K562 (cell line): ENCODE data around the gene POLR1B. TPM values are rescaled to one million over a fixed set of nuclear protein-coding genes. Genes with fewer than 3 reads are reported as not detected.

Experiments
- ATF7 ChIP-seq: fragments of 450-650 bp; IDR thresholded peaks from 2 replicates; pipeline ENCODE4 v1.7.1; 2014; ENCODE audit warnings: mild to moderate bottlenecking, moderate library complexity
- BRD9 ChIP-seq: fragments of 450-650 bp; IDR thresholded peaks from 2 replicates; pipeline ENCODE4 v1.6.1; 2018; ENCODE audit warnings: low read depth; ENCODE audit not compliant: partially characterized antibody
- CXXC5 ChIP-seq: fragments of 250-450 bp; sonication (Bioruptor Pico); IDR thresholded peaks from 2 replicates; pipeline ENCODE4 v1.8.0; 2022; ENCODE audit warnings: inconsistent platforms, mild to moderate bottlenecking, moderate library complexity
- DPF2 ChIP-seq: fragments of 450-650 bp; IDR thresholded peaks from 2 replicates; pipeline ENCODE4 v1.6.1; 2016
- EGR1 ChIP-seq: fragments of 450-650 bp; conservative IDR thresholded peaks from 2 replicates; pipeline ENCODE4 v1.6.1; 2017; ENCODE audit warnings: mild to moderate bottlenecking
- FOXA3 ChIP-seq, 2 experiments: fragments of 450-650 bp in 1 of 2; sonication (generic) in 1 of 2; formaldehyde crosslinking; IDR thresholded peaks in 1 of 2; conservative IDR thresholded peaks in 1 of 2; 2 replicates each; pipeline versions ENCODE4 v1.4.0 to v1.8.0; 2020 to 2022; ENCODE audit warnings: mild to moderate bottlenecking in 2 of 2, missing genetic modification reagents in 1 of 2
- FOXK2 ChIP-seq, 2 experiments: fragments of 450-650 bp; IDR thresholded peaks in 1 of 2; conservative IDR thresholded peaks in 1 of 2; 2 replicates each; pipeline ENCODE4 v1.6.1; 2016; ENCODE audit warnings: low read depth in 2 of 2, mild to moderate bottlenecking in 1 of 2
- HDGF ChIP-seq: fragments of 450-650 bp; IDR thresholded peaks from 2 replicates; pipeline ENCODE4 v1.6.1; 2016
- L3MBTL2 ChIP-seq: fragments of 450-650 bp; IDR thresholded peaks from 2 replicates; pipeline ENCODE4 v1.6.1; 2016; ENCODE audit warnings: mild to moderate bottlenecking, moderate library complexity
- MNT ChIP-seq, 2 experiments: fragments of 450-650 bp; conservative IDR thresholded peaks; 2 replicates each; pipeline ENCODE4 v1.6.1; 2017; ENCODE audit warnings: mild to moderate bottlenecking in 2 of 2, moderate library complexity in 2 of 2
- MTA3 ChIP-seq: fragments of 450-650 bp; formaldehyde crosslinking; IDR thresholded peaks from 2 replicates; pipeline ENCODE4 v1.6.1; 2017; ENCODE audit warnings: mild to moderate bottlenecking, borderline replicate concordance
- NCOR1 ChIP-seq: fragments of 450-650 bp; IDR thresholded peaks from 2 replicates; pipeline ENCODE4 v1.6.1; 2016; ENCODE audit warnings: mild to moderate bottlenecking, moderate library complexity
- NFRKB ChIP-seq: fragments of 450-650 bp; IDR thresholded peaks from 2 replicates; pipeline ENCODE4 v1.6.1; 2016; ENCODE audit warnings: low read depth
- NR2C1 ChIP-seq, 2 experiments: fragments of 450-650 bp; IDR thresholded peaks; 2 replicates each; pipeline ENCODE4 v1.6.1; 2017; ENCODE audit warnings: mild to moderate bottlenecking in 2 of 2, antibody characterized with exemption in 1 of 2, inconsistent platforms in 1 of 2, missing compliant biosample characterization in 1 of 2, missing genetic modification characterization in 1 of 2
- SOX6 ChIP-seq: fragments of 450-650 bp; IDR thresholded peaks from 2 replicates; pipeline ENCODE4 v1.6.1; 2014; ENCODE audit warnings: mild to moderate bottlenecking
- TAF7 ChIP-seq: fragments of 450-650 bp; IDR thresholded peaks from 2 replicates; pipeline ENCODE4 v1.6.1; 2016; ENCODE audit warnings: missing genetic modification characterization, missing compliant biosample characterization
- TAF9B ChIP-seq: fragments of 450-650 bp; IDR thresholded peaks from 2 replicates; pipeline ENCODE4 v1.6.1; 2018; ENCODE audit warnings: mild to moderate bottlenecking; ENCODE audit not compliant: partially characterized antibody
- TRIM24 ChIP-seq, 2 experiments: fragments of 450-650 bp; IDR thresholded peaks; 2 replicates each; pipeline ENCODE4 v1.6.1; 2016
- YY1 ChIP-seq, 3 experiments: IDR thresholded peaks; 2 replicates each; pipeline ENCODE4 v1.6.1; 2011; ENCODE audit warnings: low read length in 2 of 3, mild to moderate bottlenecking in 2 of 3, moderate library complexity in 2 of 3, borderline replicate concordance in 1 of 3, control low read depth in 1 of 3, low read depth in 1 of 3; ENCODE audit not compliant: insufficient read depth in 3 of 3, insufficient replicate concordance in 2 of 3, control insufficient read depth in 1 of 3, insufficient read length in 1 of 3; ENCODE audit errors: extremely low read depth in 1 of 3
- ZEB2 ChIP-seq: fragments of 450-650 bp; IDR thresholded peaks from 2 replicates; pipeline ENCODE4 v1.6.1; 2016
- ZNF592 ChIP-seq: fragments of 450-650 bp; IDR thresholded peaks from 2 replicates; pipeline ENCODE4 v1.6.1; 2017; ENCODE audit warnings: antibody characterized with exemption, mild to moderate bottlenecking
- polyA plus RNA-seq, 8 experiments: library from polyadenylated mRNA; depleted of rRNA in 4 of 8; stranded (reverse) in 5 of 8; unstranded in 3 of 8; fragments of >200 nt; fragmentation: Nextera tagmentation in 2 of 8; fragmentation: Illumina TruSeq in 1 of 8; extraction: Ambion mirVana in 2 of 8; extraction: Trizol in 1 of 8; gene quantifications; 2 replicates each; pipeline versions ENCODE4 v1.2.1 to v1.2.3, GENCODE V29; 2011 to 2014; ENCODE audit warnings: inconsistent platforms in 1 of 8, missing spikeins in 1 of 8
- total RNA-seq, 7 experiments: library from RNA; depleted of rRNA in 6 of 7; stranded (reverse); fragments of >200 nt in 6 of 7; fragmentation: Illumina TruSeq in 2 of 7; extraction: Trizol in 2 of 7; gene quantifications; 2 replicates each; pipeline versions ENCODE4 v1.2.1 to v1.2.3, GENCODE V29; 2011 to 2021; ENCODE audit warnings: low replicate concordance in 1 of 7

Gene POLR1B
- total and polyA plus RNA-seq, 9 of the 15 experiments (the other 6 are each of a cell fraction or from before 2014, with no cell fraction given), result 19.8 to 55.1 (median 40.2) TPM

- peak; percentile 19; the same call in 1 of the 2 replicates for TF ChIP-seq NR2C1 (IDR thresholded peaks at IDR 0.05)
- 0 out of 2 replicates have a peak, but pooled peaks have one; percentile 15 for TF ChIP-seq NR2C1 (tag; IDR thresholded peaks at IDR 0.05)
- TF ChIP-seq MNT (conservative IDR thresholded peaks at IDR 0.05), result peak; percentile 54 to 64
- peak; percentile 33; the same call in 1 of the 2 replicates for TF ChIP-seq ATF7
- peak; percentile 44; the same call in 1 of the 2 replicates for TF ChIP-seq CXXC5
- peak; percentile 19; the same call in 1 of the 2 replicates for TF ChIP-seq TAF7 (tag)
- TF ChIP-seq SOX6, result 0 out of 2 replicates have a peak, but pooled peaks have one; percentile 30
- 0 out of 2 replicates have a peak, but pooled peaks have one; percentile 29 for TF ChIP-seq NCOR1
- 0 out of 2 replicates have a peak, but pooled peaks have one; percentile 42 for TF ChIP-seq HDGF
- TF ChIP-seq EGR1, result peak; percentile 79
- peak; percentile 57; the same call in 1 of the 2 replicates for TF ChIP-seq NFRKB
- TF ChIP-seq BRD9, result peak; percentile 71
- peak in 1 of 2 experiments; percentile 42; a peak in 1 of 4 replicates for TF ChIP-seq TRIM24 (IDR thresholded peaks at IDR 0.05)
- 0 out of 2 replicates have a peak, but pooled peaks have one; percentile 34 for TF ChIP-seq ZEB2
- peak; percentile 12 for TF ChIP-seq TAF9B
- TF ChIP-seq L3MBTL2, result 0 out of 2 replicates have a peak, but pooled peaks have one; percentile 36
- TF ChIP-seq ZNF592, result peak; percentile 57; the same call in 1 of the 2 replicates
- peak in 1 of 3 experiments; percentile 64 for TF ChIP-seq YY1 (IDR thresholded peaks at IDR 0.05; ENCODE audit: borderline replicate concordance in 1 of 3, control insufficient read depth in 1 of 3, extremely low read depth in 1 of 3, insufficient read depth in 3 of 3, insufficient read length in 1 of 3, insufficient replicate concordance in 2 of 3, low read depth in 1 of 3, low read length in 2 of 3)
- TF ChIP-seq MTA3, result peak; percentile 38; the same call in 1 of the 2 replicates
- peak; percentile 69 to 77; a peak in 2 of 4 replicates for TF ChIP-seq FOXA3 (CRISPR knock-in tag; conservative IDR thresholded peaks at IDR 0.05 in 1 of 2, IDR thresholded peaks at IDR 0.05 in 1 of 2)
- TF ChIP-seq FOXK2 (conservative IDR thresholded peaks at IDR 0.05 in 1 of 2, IDR thresholded peaks at IDR 0.05 in 1 of 2; ENCODE audit: low read depth in 2 of 2), result peak; percentile 91 to 93
- TF ChIP-seq DPF2, result peak; percentile 32; the same call in 1 of the 2 replicates
Observed at GRCh38 chr2:112509239-112509998, 32.8 kb upstream of the POLR1B start (continued).
